Heart left ventricle (tissue), 16 donors: ENCODE data around the gene LATS1. TPM values are rescaled to one million over a fixed set of nuclear protein-coding genes. Genes with fewer than 3 reads are reported as not detected.

Source experiments
- ATAC-seq, 4 donors: fragments of 200-7000 bp; cut with Tn5 transposase; one replicate each; pipeline ENCODE4 v1.9.1; 2020 to 2022; ENCODE audit warnings: moderate library complexity in 4 of 4, mild to moderate bottlenecking in 3 of 4, moderate number of reproducible peaks in 1 of 4
- DNase-seq, 5 donors: peaks; one replicate each; pipeline ENCODE4 v3.0.0-alpha.2; 2020
- H3K27ac ChIP-seq, 12 donors: fragments of 200-600 bp; sonication (generic) in 4 of 12; one replicate each; pipeline versions ENCODE4 v1.5.0 to v1.8.0; 2016 to 2022; ENCODE audit warnings: mild to moderate bottlenecking in 2 of 12
- H3K27me3 ChIP-seq, 9 donors: fragments of 200-600 bp; sonication (generic) in 2 of 9; one replicate each; pipeline versions ENCODE4 v1.5.1 to v1.8.0; 2016 to 2022; ENCODE audit warnings: mild to moderate bottlenecking in 3 of 9
- H3K36me3 ChIP-seq, 9 donors: fragments of 200-600 bp; sonication (generic) in 2 of 9; one replicate each; pipeline versions ENCODE4 v1.5.0 to v1.8.0; 2018 to 2022; ENCODE audit warnings: mild to moderate bottlenecking in 2 of 9
- H3K4me1 ChIP-seq, 12 donors: fragments of 200-600 bp; sonication (generic) in 4 of 12; one replicate each; pipeline versions ENCODE4 v1.5.0 to v1.8.0; 2016 to 2022; ENCODE audit warnings: mild to moderate bottlenecking in 3 of 12
- H3K4me3 ChIP-seq, 12 donors: fragments of 200-600 bp; sonication (generic) in 4 of 12; one replicate each; pipeline versions ENCODE4 v1.5.0 to v1.8.0; 2017 to 2022; ENCODE audit warnings: mild to moderate bottlenecking in 9 of 12, moderate library complexity in 4 of 12
- H3K9me3 ChIP-seq, 12 donors: fragments of 200-600 bp; sonication (generic) in 4 of 12; one replicate each; pipeline versions ENCODE4 v1.5.0 to v1.8.0; 2016 to 2022; ENCODE audit warnings: mild to moderate bottlenecking in 1 of 12
- POLR2A ChIP-seq, 2 donors: fragments of 450-650 bp; IDR thresholded peaks; one replicate each; pipeline ENCODE4 v1.6.1; 2017; ENCODE audit warnings: antibody characterized with exemption in 2 of 2, mild to moderate bottlenecking in 2 of 2, moderate library complexity in 2 of 2
- WGBS, 4 donors: extraction: QIAGEN DNeasy Blood & Tissue Kit in 2 of 4; methylation state at CpG; one replicate each; pipeline versions ENCODE4 v1.1.5 to v1.1.7; 2013 to 2018; 5-methylcytosine and 5-hydroxymethylcytosine counted together
- intact Hi-C, 10 donors: fragments of 100-400 bp; cut with DNase I; formaldehyde crosslinking; loops; one replicate each; pipeline versions ENCODE4 v1.11.1 to v1.14.2; 2022
- polyA plus RNA-seq, 2 donors: library from polyadenylated mRNA; stranded (reverse); fragments of 200-250 nt; gene quantifications; one replicate each; pipeline ENCODE4 v1.2.3, GENCODE V29; 2013
- total RNA-seq, 9 donors: library from RNA; depleted of rRNA in 2 of 9; stranded (reverse); fragments of >200 nt in 2 of 9; fragmentation: NEBNext Ultra II Directional in 3 of 9; extraction: Animal tissue kit (Norgen Biotek cat#: 25700) in 3 of 9; gene quantifications; one replicate each; pipeline versions ENCODE4 v1.1.0 to v1.2.4, GENCODE V29; 2016 to 2023
- TF ChIP-seq, protein P1 (sequence below), 12 donors: fragments of 200-600 bp; sonication (generic) in 4 of 12; IDR thresholded peaks; one replicate each; pipeline versions ENCODE4 v1.5.0 to v1.8.0; 2018 to 2022; ENCODE audit warnings: antibody characterized with exemption in 12 of 12, mild to moderate bottlenecking in 5 of 12
- donor health status: ischemic (EF 13 %, LVEDD 7.1; RV severe dilation, severe dysfunction).
- donor health status: healthy with polysubstance abuse.
- donor health status: DM: no; HTN: yes; CAD: no.
- donor health status: DM: no; HTN: no; CAD: no.
- donor health status: ischemic (EF 25% LVEDD 6.9; RV normal size, moderate dysfunction).
- donor health status: ischemic (EF 25% LVEDD 5.7; RV mildly dilated, moderate dysfunction).
- donor health status: healthy.
- donor health status: DM: yes; HTN: yes; CAD: no.
- donor health status: ischemic (EF 35%, LVEDD 5.7; RV mildly dilated, moderate dysfunction).
- donor health status: nonischemic (EF 11% LVEDD 7.7; RV severe dilation, severe dysfunction).
- donor health status: DM: yes; HTN: yes; CAD: no.
- donor health status: PGD.
- donor health status: ischemic (EF 29% LVEDD 5.4; RV normal size, mild dysfunction).
- donor health status: nonischemic (EF 23%, LVEDD 6.1; RV moderate dilation, normal function).

LATS1 gene
- total and polyA plus RNA-seq, 11 donors = 5.3 to 18.5 (median 10.4) TPM

DNA sequence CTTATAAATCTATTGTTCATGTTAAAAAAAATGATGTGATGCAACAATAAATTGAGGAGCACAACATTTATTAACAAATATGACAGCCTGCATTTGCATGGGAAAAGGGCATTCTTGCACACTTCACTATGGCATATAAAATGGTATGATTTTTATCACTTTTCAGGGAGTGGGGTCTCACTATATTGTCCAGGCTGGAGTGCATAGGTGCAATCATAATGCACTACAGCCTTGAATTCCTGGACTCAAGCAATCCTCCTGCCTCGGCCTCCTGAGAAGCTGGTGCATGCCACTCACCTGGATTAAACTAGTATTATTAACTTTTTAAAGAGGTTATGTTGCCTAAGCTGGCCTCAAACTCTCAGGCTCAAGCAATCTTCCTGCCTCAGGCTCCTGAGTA is 17.0 kb upstream of the LATS1 start:
- no peak for DNase-seq
- H3K4me3 ChIP-seq = no peak overlapping the region
- intact Hi-C loops = loop anchor here in 1 of 10 donors (10.0 kb wide), 1 partner anchor 190 kb away; the partner anchor contains the start of gene RAET1G
- H3K9me3 ChIP-seq = no peaks in the 10 kb centered on the region
- H3K27me3 ChIP-seq = no peaks in the 10 kb centered on the region
- no peak overlapping the region for H3K27ac ChIP-seq
- no peak for ATAC-seq
- TF ChIP-seq POLR2A (IDR thresholded peaks at IDR 0.05) = no peak
- TF ChIP-seq, protein P1, sequence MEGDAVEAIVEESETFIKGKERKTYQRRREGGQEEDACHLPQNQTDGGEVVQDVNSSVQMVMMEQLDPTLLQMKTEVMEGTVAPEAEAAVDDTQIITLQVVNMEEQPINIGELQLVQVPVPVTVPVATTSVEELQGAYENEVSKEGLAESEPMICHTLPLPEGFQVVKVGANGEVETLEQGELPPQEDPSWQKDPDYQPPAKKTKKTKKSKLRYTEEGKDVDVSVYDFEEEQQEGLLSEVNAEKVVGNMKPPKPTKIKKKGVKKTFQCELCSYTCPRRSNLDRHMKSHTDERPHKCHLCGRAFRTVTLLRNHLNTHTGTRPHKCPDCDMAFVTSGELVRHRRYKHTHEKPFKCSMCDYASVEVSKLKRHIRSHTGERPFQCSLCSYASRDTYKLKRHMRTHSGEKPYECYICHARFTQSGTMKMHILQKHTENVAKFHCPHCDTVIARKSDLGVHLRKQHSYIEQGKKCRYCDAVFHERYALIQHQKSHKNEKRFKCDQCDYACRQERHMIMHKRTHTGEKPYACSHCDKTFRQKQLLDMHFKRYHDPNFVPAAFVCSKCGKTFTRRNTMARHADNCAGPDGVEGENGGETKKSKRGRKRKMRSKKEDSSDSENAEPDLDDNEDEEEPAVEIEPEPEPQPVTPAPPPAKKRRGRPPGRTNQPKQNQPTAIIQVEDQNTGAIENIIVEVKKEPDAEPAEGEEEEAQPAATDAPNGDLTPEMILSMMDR (IDR thresholded peaks at IDR 0.05) = no peak
- peaks cover 0 to 100% (median 94%) of the 10 kb centered on the region in 9 donors for H3K36me3 ChIP-seq
- WGBS, 4 donors = 98 to 100% (median 99%) methylated on average over 1 of the region's 1 CpG
- no peaks in the 10 kb centered on the region for H3K4me1 ChIP-seq

DNA sequence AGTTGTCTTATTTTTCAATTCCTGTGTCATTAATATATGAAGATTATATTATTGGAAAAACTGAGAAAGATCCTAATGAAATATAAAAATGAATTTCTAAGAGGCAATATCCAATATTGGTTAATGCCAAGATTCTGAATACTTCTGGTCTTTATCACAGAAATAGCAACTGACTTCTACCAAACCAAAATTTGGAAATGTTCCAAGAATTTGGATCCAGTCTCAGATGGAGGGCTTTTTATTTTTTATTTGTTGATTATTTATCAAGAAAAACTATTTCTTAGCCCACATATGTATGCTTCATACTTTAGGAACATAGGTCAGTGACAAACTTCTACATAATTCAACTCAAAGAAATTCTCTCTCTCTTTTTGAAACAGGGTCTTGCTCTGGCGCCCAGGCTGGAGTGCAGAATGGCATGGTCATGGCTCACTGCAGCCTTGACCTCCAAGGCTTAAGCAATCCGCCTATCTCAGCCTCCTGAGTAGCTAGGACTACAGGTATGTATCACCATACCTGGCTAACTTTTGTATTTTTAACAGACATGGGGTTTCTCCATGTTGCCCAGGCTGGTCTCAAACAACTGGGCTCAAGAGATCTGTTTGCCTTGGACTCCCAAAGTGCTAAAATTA is 15.3 kb upstream of the LATS1 start:
- DNase-seq (no peak), ATAC-seq (no peak)
- no peak overlapping the region for H3K4me3 ChIP-seq
- no peaks in the 10 kb centered on the region for H3K9me3 ChIP-seq
- no peaks in the 10 kb centered on the region for H3K27me3 ChIP-seq
- no peak overlapping the region for H3K27ac ChIP-seq
- H3K36me3 ChIP-seq = peaks cover 0 to 100% (median 94%) of the 10 kb centered on the region in 9 donors
- intact Hi-C loops = loop anchor here in 1 of 10 donors (10.0 kb wide), 1 partner anchor 192 kb away; the partner anchor contains the start of gene RAET1G
- TF ChIP-seq POLR2A (IDR thresholded peaks at IDR 0.05) = no peak
- TF ChIP-seq, protein P1 (IDR thresholded peaks at IDR 0.05) = no peak
- 95 to 100% (median 97%) methylated on average over 2 of the region's 2 CpGs for WGBS, 4 donors
- peaks cover 0 to 15% (median 0%) of the 10 kb centered on the region in 12 donors for H3K4me1 ChIP-seq

DNA sequence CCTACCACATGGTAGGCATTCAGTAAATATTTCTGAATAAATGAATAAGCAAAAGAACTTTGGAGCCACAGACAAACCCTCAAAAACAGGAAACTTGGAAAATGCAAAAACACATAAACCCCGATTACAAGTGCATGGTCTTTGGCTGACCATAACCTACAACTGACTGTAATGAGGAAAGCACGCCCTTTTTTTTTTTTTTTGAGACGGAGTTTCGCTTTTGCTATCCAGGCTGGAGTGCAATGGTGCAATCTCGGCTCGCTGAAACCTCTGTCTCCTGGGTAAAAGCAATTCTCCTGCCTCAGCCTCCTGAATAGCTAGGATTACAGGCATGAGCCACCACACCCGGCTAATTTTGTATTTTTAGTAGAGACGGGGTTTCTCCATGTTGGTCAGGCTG is 11.9 kb upstream of the LATS1 start:
- TF ChIP-seq POLR2A (IDR thresholded peaks at IDR 0.05) = no peak
- TF ChIP-seq, protein P1 (IDR thresholded peaks at IDR 0.05) = no peak
- Histone ChIP-seq H3K27me3 (no peaks in the 10 kb centered on the region), H3K4me1 (peaks cover 0 to 32% (median 0%) of the 10 kb centered on the region in 12 donors), H3K27ac (peak overlapping the region in 1 of 12 donors; percentile 90), H3K9me3 (no peaks in the 10 kb centered on the region), H3K36me3 (peaks cover 0 to 100% (median 95%) of the 10 kb centered on the region in 9 donors), H3K4me3 (no peak overlapping the region)
- DNase-seq = no peak
- intact Hi-C loops = loop anchor here in 5 of 10 donors (5.0 to 10.0 kb wide), 2 partner anchors 195 to 197 kb away; partner anchors contain the start of gene RAET1G (in 4 of the 5)
- WGBS, 4 donors = 87 to 95% (median 94%) methylated on average over 8 of the region's 8 CpGs
- no peak for ATAC-seq

DNA sequence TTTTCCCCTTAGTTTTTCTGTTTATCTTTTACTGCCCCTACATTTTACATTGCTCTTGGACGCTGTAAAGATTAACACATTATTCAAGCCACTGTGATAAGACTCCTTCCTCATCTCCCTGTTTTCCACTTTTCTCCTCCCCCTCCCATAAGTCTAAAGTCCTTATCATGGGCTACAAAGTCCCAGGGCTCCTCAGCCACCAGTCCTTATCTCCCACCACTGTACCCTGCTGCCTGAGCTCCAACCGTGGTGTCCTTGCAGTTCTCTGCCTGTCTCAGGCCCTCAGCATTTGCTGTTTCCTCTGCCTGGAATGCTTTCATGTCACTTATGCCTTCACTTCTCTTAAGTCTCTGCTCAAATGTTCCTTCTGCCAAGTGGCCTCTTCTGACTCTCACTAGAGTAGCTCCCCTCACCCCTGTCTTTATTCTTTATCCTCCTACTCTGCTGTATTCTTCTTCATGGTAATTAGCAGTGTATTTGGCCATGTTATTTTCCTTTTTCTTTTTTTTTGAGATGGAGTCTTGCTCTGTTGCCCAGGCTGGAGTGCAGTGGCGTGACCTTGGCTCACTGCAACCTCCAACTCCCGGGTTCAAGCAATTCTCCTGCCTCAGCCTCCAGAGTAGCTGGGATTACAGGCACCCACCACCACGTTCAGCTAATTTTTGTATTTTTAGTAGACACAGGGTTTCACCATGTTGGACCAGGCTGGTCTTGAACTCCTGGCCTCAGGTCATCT is 10.8 kb upstream of the LATS1 start:
- no peak overlapping the region for H3K4me3 ChIP-seq
- no peaks in the 10 kb centered on the region for H3K9me3 ChIP-seq
- TF ChIP-seq, protein P1 (IDR thresholded peaks at IDR 0.05) = no peak
- no peak for TF ChIP-seq POLR2A (IDR thresholded peaks at IDR 0.05)
- H3K27me3 ChIP-seq = no peaks in the 10 kb centered on the region
- intact Hi-C loops = loop anchor here in 4 of 10 donors (5.0 to 10.0 kb wide), 2 partner anchors 196 to 199 kb away; partner anchors contain the start of gene RAET1G (in 3 of the 4)
- H3K4me1 ChIP-seq = peaks cover 0 to 35% (median 0%) of the 10 kb centered on the region in 12 donors
- peaks cover 0 to 95% (median 86%) of the 10 kb centered on the region in 9 donors for H3K36me3 ChIP-seq
- H3K27ac ChIP-seq = peak overlapping the region in 1 of 12 donors; percentile 90
- WGBS, 4 donors = 71 to 79% (median 78%) methylated on average over 5 of the region's 5 CpGs
- ATAC-seq = no peak
- no peak for DNase-seq
